BJ (cell line): Measurements from ENCODE around the gene ZNF584. TPM values are rescaled to one million over a fixed set of nuclear protein-coding genes. Genes with fewer than 3 reads are reported as not detected.
"Not testable (repeated sequence)": the region's sequence is repeated elsewhere in the genome, so short reads cannot be mapped to it uniquely, and the experiment has no call there.

Experiments used
- CTCF ChIA-PET: fragments of 350-600 bp; formaldehyde crosslinking; extraction: SDS; loops from one replicate; lab custom pipeline; 2021; ENCODE audit warnings: antibody characterized with exemption, inconsistent platforms; lab: Yijun Ruan, JAX
- POLR2A ChIA-PET: fragments of 300-600 bp; sonication (Branson Sonifier 250); formaldehyde crosslinking; extraction: SDS; loops from one replicate; lab custom pipeline; 2021; ENCODE audit warnings: antibody characterized with exemption; lab: Charles Lee
- DNase-seq: peaks from one replicate; pipeline ENCODE4 v3.0.0-alpha.2; 2011; ENCODE audit warnings: low read depth
- H3K27me3 ChIP-seq: 2 replicates; pipeline ENCODE4 v1.6.0; 2011; ENCODE audit warnings: low read length; ENCODE audit not compliant: control insufficient read depth, insufficient read depth
- H3K36me3 ChIP-seq: 2 replicates; pipeline ENCODE4 v1.5.1; 2011; ENCODE audit warnings: low read length; ENCODE audit not compliant: control insufficient read depth, insufficient read depth
- H3K4me3 ChIP-seq: 2 replicates; pipeline ENCODE4 v1.5.1; 2011; ENCODE audit warnings: low read depth, mild to moderate bottlenecking, control low read depth, low read length
- polyA plus RNA-seq: library from polyadenylated mRNA; depleted of rRNA; stranded (reverse); fragments of >200 nt; gene quantifications from 2 replicates; pipeline ENCODE4 v1.2.3, GENCODE V29; 2011
- TF ChIP-seq, protein P1 (sequence below): IDR thresholded peaks from 2 replicates; pipeline ENCODE4 v1.5.1; 2011; ENCODE audit warnings: low read depth, mild to moderate bottlenecking, control low read depth, inconsistent platforms, low read length, moderate library complexity; ENCODE audit not compliant: insufficient read depth

ZNF584 gene
- polyA plus RNA-seq, 1 experiment = 10.0 TPM

- peak; percentile 96 for DNase-seq
- TF ChIP-seq, protein P1, sequence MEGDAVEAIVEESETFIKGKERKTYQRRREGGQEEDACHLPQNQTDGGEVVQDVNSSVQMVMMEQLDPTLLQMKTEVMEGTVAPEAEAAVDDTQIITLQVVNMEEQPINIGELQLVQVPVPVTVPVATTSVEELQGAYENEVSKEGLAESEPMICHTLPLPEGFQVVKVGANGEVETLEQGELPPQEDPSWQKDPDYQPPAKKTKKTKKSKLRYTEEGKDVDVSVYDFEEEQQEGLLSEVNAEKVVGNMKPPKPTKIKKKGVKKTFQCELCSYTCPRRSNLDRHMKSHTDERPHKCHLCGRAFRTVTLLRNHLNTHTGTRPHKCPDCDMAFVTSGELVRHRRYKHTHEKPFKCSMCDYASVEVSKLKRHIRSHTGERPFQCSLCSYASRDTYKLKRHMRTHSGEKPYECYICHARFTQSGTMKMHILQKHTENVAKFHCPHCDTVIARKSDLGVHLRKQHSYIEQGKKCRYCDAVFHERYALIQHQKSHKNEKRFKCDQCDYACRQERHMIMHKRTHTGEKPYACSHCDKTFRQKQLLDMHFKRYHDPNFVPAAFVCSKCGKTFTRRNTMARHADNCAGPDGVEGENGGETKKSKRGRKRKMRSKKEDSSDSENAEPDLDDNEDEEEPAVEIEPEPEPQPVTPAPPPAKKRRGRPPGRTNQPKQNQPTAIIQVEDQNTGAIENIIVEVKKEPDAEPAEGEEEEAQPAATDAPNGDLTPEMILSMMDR = 0 out of 2 replicates have a peak, but pooled peaks have one; percentile 15
- peak overlapping the region; percentile 50 for H3K4me3 ChIP-seq
- ChIA-PET POLR2A (no interaction called here), CTCF (no interaction called here)
- H3K27me3 ChIP-seq = no peaks in the 10 kb centered on the region
- H3K36me3 ChIP-seq = no peaks in the 10 kb centered on the region
Observed at GRCh38 chr19:58400916-58401839, 7.3 kb upstream of the ZNF584 start.

DNA sequence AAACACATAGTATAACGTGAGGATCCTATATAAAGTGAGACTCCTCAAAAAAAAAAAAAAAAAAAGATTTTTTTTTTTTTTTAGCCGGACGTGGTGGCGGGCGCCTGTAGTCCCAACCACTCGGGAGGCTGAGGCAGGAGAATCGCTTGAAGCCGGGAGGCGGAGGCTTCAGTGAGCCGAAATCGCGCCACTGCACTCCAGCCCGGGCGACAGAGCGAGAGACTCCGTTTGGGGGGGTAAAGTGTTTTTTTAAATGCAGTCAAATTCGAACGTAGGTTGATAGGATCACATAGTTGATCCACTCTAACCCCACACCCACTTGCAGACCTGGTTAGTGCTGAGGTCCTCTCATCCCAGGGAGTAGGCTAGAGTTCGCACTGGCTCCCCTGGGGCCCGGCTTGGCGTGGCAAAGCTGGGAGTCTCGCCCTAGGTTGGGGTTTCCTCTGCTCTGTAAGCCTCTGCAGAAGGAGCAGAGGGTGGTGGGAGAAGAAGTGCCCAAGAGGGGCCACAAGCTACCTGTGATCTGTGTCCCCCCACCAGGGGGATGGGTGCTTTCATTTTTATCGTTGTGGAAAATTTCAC, 6.5 kb upstream of the ZNF584 start:
- no peak for DNase-seq
- no peaks in the 10 kb centered on the region for H3K36me3 ChIP-seq
- TF ChIP-seq, protein P1 = no peak
- POLR2A ChIA-PET = no interaction called here
- peak overlapping the region; percentile 48 for H3K4me3 ChIP-seq
- no peaks in the 10 kb centered on the region for H3K27me3 ChIP-seq
- CTCF ChIA-PET = interaction anchor here (0.7 kb wide), 1 partner anchor 173 kb away, joined by 3 read pairs; the partner anchor contains the start of gene ZNF544

DNA sequence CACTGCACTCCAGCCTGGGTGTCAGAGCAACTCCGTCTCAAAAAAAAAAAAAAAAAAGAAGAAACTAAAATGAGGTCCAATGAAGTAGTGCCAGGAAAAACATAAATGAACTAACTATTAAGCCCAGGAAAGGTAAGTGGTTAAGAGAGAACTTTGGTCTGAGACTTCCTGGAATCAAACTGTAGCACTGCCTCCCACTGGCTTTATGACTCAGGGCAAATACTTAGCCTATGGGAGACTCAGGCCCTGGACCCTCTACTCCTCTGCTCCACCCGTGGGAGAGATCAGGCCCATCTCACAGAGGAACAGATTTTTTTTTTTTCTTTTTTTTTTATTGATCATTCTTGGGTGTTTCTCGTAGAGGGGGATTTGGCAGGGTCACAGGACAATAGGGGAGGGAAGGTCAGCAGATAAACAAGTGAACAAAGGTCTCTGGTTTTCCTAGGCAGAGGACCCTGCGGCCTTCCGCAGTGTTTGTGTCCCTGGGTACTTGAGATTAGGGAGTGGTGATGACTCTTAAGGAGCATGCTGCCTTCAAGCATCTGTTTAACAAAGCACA, 4.5 kb upstream of the ZNF584 start:
- DNase-seq, H3K36me3 ChIP-seq, POLR2A ChIA-PET, H3K4me3 ChIP-seq, CTCF ChIA-PET, H3K27me3 ChIP-seq: not testable (repeated sequence)

- no peaks in the 10 kb centered on the region for H3K27me3 ChIP-seq
- DNase-seq = no peak
- CTCF ChIA-PET = interaction anchor here (0.8 kb wide), 1 partner anchor 11 kb away, joined by 4 read pairs; no protein-coding TSS in a partner anchor
- POLR2A ChIA-PET = no interaction called here
- no peaks in the 10 kb centered on the region for H3K36me3 ChIP-seq
- peak overlapping the region; percentile 68 for H3K4me3 ChIP-seq
- TF ChIP-seq, protein P1 = peak; percentile 43
Observed at GRCh38 chr19:58406818-58407657, 1.4 kb upstream of the ZNF584 start.

GRCh38 chr19:58407658-58408151, 744 bp upstream of the ZNF584 start:
- CTCF ChIA-PET = interaction anchor here (0.8 kb wide), 1 partner anchor 11 kb away, joined by 4 read pairs; no protein-coding TSS in a partner anchor
- Histone ChIP-seq H3K36me3 (no peaks in the 10 kb centered on the region), H3K27me3 (no peaks in the 10 kb centered on the region), H3K4me3 (peak overlapping the region; percentile 68)
- DNase-seq = no peak
- TF ChIP-seq, protein P1 = no peak
- POLR2A ChIA-PET = no interaction called here
